ENCODE measurements around the gene NACC2. TPM values are rescaled to one million over a fixed set of nuclear protein-coding genes. Genes with fewer than 3 reads are reported as not detected.

The NACC2 gene
- 12.0 and 14.8 TPM in 2 replicates for total RNA-seq

DNA sequence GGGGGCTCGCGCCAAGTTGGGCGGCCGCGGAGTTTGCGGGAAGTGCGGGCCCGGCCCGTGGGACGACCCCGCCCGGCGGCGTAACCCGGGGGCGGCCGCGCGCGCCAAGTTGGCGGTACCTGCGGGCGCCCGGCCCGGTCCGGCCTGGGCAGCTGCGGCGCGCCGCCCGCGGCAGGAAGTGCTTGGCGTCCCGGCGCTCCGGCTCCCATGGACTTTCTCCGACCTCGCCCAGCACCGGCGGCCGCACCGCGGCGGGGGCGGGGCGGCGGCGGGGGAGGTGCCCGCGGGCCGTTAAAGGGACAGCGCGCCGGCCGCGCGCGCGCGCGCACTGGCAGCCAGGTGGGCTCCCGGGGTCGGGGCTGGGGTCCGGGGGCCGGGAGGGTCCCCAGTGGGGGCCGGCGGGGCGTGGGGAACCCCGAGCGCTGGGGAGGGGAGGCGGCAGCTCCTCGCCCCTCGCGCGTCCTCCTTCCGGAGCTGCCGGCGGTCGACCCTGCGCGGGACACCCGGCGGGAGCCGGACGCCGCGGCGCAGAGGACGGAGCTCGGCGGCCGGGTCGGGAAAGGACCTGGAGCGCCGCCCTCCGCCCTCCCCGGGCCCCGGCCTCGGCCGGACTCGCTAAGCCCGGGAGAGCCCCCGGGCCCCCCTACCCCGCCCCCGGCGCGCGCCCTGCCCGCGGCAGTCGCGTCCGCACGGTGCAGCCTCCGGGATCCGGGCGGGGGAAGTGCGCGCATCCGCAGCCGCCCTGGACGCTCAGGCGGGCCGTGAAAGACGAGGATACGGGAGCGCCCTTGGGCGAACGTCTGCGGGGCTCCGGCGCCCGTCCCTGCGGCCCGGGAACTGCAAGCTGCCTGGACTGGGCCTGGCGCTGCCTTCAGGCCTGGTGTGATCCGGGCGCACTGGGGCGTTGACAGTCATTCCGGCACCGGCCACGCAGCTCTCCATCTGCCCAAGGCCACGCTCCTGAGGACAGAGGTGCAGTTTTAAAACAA, at the start of gene NACC2:
NACC2 (minus strand) TSS at position 220 of the 989 bp plus-strand sequence. CDS start 44,768 bp downstream, outside the sequence.

DNA sequence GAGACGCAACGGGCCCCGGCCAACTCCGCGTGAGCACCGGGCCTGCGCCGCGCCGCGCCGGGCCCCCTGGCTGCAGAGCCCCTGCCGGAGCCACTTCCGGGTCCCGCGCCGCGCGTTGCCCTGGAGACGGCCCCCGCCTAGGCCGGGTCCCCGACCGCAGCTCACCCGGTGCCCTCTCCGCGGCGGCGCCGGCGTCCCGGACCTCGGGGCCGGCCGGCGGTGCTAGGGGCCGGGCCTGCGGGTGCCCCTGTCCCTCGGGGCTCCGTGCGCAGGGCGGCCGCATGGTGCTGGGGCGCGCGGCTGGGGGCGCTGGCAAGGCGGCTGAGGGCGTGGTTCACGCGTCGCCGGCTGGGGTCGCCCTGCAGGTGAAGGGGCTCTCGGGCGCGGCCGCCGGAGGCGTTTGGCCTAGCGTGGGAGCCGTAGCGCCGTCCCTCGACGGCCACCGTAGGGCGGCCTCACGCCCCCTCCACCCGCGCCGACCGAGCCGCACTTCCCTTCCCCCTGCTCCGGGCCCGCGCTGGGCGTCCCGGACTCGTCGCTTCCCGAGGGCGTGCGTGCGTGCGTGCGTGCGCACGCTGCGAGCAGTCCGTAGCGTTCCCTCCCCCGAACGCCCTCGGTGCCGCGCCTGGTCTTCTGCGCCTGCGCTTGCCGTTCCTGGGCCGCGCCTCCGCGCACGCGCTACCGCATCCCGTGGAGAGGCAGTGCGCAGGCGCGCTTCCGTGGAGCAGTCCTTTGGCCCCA, 23.4 kb upstream of the NACC2 start, which contains the start of gene TMEM250:
TMEM250 (minus strand) TSS at position 556 of the 741 bp plus-strand sequence. CDS start 1,975 bp downstream, outside the sequence.

DNA sequence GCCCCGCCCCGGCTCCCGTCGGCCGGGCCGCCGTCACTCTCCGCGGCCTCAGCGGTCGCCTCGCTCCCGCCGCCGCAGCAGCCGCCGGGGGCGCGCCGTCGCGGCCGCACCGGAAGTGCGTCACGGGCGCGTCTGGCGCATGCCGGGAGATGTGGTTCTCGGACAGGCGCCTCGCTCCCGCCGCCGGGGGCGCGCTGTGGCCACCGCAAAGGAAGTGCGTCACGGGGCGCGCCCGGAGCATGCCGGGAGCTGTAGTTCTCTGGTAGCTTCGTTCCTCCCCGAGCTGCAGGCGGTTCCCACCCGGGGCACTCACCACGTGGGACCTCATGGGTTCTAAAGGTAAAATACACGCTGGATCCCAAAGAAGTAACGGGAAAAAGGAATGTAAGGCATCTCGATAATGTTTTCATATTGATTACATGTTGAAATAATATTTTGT, 133.8 kb downstream of the NACC2 start, which contains the start of gene UBAC1:
UBAC1 (minus strand) TSS at position 97 of the 439 bp plus-strand sequence. CDS start 211 bp downstream, outside the sequence.

Other genes starting within 250 kb of the NACC2 start
- gene CAMSAP1, start 187.7 kb downstream of the NACC2 start, total RNA-seq = 24.8 and 38.4 TPM in 2 replicates
- gene UBAC1, start 133.9 kb downstream of the NACC2 start, total RNA-seq = 54.4 and 63.0 TPM in 2 replicates
- gene TMEM250, start 23.6 kb upstream of the NACC2 start, total RNA-seq = 58.1 and 58.7 TPM in 2 replicates
- gene LHX3, start 109.8 kb upstream of the NACC2 start, total RNA-seq = not detected in 2 replicates
- gene QSOX2, start 150.5 kb upstream of the NACC2 start, total RNA-seq = 8.5 and 14.7 TPM in 2 replicates
- gene CCDC187, start 208.8 kb upstream of the NACC2 start, total RNA-seq = under 0.01 and 0.14 TPM in 2 replicates
- 10.3 and 13.2 TPM in 2 replicates for gene GPSM1, start 232.2 kb upstream of the NACC2 start, total RNA-seq

Data from airway epithelial cell (primary cell).